Measurements from ENCODE around the gene CMIP. TPM values are rescaled to one million over a fixed set of nuclear protein-coding genes. Genes with fewer than 3 reads are reported as not detected.

Gene CMIP
- total RNA-seq, 1 donor from 2014 or later: 19.1 TPM

DNA sequence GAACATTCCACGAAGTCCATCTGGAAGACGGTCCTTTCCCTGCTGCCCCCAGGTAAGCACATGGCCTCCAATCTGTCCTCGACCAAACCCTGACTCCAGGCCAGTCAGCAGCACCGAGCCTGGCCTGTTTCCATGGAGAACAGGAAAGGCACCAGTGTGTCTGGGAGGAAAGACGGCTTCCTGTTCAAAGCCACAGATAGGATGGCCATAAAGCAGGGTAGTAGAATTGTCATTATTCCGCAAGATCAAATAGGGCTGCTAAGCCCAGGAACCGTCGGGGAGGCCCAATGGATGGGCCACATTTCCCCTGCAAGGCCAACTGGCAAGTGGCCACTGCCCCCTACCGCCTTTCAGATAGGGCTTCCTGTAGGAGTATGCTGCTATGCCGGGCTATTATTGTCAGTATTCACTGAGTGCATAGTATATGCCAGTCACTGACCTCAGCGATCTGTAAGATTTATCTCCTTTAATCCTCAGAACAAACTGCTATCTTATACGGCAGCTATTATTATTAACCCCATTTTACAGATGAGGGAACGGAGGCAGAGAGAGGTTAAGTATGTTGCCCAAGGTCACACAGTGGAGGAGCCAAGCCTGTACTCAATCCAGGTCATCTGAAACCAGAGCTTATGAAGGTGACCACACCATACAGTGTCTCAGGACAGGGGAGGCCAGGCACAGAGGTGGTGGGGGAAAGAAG, 311.5 kb downstream of the CMIP start:
- TF ChIP-seq, protein P1, sequence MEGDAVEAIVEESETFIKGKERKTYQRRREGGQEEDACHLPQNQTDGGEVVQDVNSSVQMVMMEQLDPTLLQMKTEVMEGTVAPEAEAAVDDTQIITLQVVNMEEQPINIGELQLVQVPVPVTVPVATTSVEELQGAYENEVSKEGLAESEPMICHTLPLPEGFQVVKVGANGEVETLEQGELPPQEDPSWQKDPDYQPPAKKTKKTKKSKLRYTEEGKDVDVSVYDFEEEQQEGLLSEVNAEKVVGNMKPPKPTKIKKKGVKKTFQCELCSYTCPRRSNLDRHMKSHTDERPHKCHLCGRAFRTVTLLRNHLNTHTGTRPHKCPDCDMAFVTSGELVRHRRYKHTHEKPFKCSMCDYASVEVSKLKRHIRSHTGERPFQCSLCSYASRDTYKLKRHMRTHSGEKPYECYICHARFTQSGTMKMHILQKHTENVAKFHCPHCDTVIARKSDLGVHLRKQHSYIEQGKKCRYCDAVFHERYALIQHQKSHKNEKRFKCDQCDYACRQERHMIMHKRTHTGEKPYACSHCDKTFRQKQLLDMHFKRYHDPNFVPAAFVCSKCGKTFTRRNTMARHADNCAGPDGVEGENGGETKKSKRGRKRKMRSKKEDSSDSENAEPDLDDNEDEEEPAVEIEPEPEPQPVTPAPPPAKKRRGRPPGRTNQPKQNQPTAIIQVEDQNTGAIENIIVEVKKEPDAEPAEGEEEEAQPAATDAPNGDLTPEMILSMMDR (conservative IDR thresholded peaks at IDR 0.05; ENCODE audit: low read depth, low read length): no peak
- no peak overlapping the region for H3K4me3 ChIP-seq (ENCODE audit: low read depth, low read length)
- DNase-seq (ENCODE audit: low read depth): no peak

DNA sequence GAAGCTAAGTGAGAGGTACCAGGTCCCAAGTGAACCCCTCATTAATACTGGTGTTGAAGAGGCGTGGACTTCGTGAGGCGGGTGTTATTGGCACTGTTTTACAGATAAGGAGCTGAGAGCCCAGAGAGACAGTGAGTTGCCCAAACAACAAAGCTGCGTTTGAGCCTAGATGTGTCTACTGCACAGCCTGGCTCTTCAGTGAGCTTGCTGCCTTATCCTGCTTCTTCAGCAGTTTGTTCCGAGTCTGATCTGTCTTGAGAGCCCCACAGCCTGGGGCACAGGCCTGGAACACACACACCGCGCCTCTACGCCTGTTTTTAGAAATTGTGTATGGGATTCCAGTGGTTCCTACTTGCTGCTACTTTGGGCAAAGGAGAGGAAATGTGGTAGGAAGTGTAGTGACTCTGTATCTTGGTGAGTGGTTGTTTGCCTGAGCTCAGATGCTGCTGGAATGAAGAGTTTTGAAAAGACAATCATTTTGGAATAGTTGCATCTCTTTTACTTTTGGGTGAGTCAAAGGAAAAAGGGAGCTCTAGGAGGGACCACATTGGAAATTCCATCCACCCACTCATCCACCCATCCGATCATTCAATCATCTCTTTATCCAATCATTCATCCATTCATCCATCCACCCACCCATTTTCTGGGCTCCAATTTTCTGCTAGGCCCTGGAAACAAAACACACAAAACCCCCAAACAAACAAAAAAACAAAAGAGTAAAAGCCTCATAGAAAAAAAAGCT, 312.2 kb downstream of the CMIP start:
- no peak for DNase-seq (ENCODE audit: low read depth)

DNA sequence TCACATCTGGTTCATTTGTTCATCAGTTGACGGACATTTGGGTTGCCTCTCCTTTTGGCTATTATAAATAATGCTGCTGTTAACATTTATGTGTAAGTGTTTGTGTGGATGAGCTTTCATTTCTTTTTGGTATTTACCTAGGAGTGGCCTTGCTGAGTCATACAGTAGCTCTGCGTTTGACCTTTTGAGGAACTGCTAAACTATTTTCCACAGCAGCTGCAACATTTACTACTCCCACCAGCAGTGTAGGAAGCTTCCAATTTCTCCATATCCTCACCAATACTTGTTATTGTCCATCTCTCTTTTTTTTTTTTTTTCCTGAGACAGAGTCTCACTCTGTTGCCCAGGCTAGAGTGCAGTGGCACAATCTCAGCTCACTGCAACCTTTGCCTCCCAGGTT, 313.8 kb downstream of the CMIP start:
- TF ChIP-seq, protein P1 (conservative IDR thresholded peaks at IDR 0.05; ENCODE audit: low read depth, low read length): no peak
- H3K4me3 ChIP-seq (ENCODE audit: low read depth, low read length): no peak overlapping the region
- no peak for DNase-seq (ENCODE audit: low read depth)

More for the DNA sequence above, 312.2 kb downstream of the CMIP start:
- H3K4me3 ChIP-seq (ENCODE audit: low read depth, low read length): no peak overlapping the region
- TF ChIP-seq, protein P1 (conservative IDR thresholded peaks at IDR 0.05; ENCODE audit: low read depth, low read length): no peak

Other genes starting within 250 kb of the CMIP start
- 0.58 and 2.7 TPM in 2 replicates for gene BCO1, start 206.1 kb upstream of the CMIP start, total RNA-seq
- 4.3 and 5.6 TPM in 2 replicates for gene GAN, start 129.8 kb upstream of the CMIP start, total RNA-seq